Stimulated activated CD4-positive, alpha-beta T cell treated with anti-CD3 and anti-CD28 coated beads, Interleukin-4, amount 100 ng/mL, for 48 hours (primary cell): ENCODE measurements around the gene HEPHL1.
A peak's percentile ranks its signal among the peaks of the same experiment; 100 is the strongest.

ENCODE experiments used
- DNase-seq, 2 donors: peaks; one replicate each; pipeline ENCODE4 v3.0.0-alpha.2; 2020; ENCODE audit warnings: low read depth in 2 of 2

HEPHL1 gene

DNA sequence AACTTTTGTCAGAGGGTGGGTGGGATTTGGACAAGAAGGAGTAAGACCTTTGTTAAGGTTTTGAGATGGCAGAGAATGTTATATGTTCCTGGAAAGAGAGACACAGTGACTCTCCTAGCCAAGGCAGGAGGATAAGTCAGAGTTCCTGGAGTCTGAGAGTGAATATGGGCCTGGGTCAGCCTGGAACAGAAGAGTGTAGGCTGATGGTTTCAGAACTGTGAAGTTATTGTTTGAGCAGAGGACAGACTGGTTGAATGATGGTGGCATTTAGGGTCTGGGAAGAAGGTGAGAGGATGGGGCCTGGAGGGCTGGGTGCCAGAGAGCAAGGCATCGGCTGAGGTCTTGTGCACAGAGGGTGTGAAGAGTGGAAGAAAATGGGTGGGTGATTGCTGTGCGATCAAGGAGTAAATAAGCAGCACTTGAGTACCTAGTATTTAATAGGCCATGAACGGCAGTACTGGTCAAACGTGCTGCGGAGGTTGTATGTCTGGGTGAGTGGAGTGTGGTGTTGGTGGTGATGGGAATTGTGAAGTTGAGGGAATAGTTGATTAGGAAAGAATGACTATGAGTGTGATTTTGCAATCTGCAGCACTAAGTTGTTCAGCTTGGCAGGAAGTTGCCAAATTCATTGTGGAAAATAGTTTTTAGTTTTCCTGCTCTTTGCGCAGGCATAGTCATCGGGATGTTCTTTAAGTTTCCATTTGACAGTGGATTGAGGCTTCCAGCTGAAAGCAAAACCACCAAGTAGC, 109.3 kb downstream of the HEPHL1 start:
- DNase-seq = no peak

DNA sequence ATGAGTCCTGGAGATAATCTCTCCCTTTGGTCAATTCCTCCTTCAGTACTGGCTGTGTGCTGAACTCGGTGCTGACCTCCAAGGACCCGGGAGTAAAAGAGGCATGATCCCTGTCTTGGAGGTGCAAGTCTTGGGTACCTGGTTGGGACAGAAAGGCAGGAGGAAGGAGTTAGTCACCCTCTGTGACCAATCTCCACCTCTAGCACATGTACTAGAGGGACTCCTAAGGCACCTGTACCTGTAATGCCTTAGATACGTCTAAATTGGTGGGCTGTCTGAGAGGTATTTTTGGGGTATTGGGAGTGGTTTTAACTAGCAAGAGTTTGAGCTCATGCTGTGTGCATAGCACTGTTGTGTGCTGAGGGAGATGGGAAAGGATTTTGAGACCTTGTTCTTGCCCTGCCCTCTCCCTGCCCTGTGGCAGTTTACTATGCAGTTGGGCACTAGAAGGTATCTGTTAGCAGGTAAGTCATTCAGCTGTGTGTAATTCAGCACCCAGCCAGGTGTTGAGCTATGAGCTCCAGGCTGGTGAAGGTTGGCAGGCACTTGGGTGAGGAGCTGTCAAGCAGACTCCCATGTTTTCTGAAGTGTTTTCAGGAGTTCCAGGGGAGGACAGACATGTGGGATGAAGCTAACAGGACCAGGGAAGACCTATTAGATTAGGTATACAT, 110.0 kb downstream of the HEPHL1 start:
- no peak for DNase-seq

DNA sequence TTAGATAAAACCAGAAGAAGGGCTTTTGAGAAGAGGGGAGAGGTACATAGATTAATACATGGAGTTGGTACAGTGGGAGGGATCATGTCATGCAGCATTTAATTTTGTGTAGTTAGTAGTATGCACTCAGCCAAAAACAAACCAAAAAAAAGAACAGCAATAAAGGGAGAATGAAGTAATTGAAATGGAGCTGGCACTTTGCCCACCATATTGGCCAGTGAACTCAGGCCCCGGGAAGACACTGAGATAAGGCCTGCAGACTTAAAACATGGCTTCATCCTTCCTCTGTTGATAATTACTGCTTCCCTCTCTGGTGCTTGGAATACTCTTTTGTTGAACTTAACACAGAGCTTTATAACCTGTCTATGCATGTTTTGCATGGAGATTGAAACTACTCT, 110.6 kb downstream of the HEPHL1 start:
- DNase-seq = no peak

DNA sequence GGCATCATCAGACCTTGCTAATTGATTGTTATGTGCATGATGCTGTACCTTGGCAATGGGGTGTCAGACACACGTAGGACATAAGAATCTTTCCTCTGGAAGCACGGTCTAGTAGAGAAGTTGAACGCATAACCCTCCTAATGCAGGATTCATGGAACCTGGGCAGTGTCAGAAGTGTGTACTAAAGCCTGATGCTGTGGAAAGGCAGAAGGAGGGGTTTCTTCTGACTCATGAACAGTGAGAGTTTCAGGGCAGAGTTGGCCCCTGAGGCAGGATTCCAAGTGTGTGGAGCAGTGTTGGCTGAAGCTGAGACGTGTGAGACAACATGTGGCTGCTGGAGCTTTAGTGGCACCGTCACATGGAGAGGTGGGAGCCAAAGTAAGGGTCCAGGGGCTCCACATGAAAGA, 111.0 kb downstream of the HEPHL1 start:
- no peak for DNase-seq

DNA sequence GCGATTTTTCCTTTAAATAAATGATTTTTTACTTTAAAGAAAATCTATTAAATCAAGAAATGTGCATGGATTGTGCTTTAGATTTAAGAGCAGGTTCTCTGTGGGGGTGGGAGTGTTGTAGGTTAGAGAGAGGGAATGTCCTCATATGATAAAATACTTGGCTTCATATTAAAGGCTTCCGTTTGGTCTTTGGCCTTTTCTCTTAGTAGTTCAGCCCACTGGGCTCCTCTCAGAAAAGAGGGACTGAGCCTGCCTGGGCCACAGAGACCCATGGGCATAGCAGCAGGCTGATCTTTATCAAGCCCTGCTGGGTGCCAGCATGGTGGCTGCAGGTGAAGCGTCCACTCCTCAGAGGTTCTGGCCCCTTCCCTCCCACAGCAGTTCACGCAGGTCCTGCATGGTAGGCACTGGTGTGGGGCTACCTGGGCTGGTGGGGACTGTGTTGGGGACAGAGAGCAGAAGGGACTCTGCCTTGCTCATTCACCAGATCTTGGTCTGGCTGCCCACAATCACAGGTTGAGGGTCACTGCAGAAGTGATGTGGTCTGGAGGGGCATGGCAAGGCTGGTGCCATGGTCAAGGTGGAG, 111.8 kb downstream of the HEPHL1 start:
- no peak for DNase-seq

DNA sequence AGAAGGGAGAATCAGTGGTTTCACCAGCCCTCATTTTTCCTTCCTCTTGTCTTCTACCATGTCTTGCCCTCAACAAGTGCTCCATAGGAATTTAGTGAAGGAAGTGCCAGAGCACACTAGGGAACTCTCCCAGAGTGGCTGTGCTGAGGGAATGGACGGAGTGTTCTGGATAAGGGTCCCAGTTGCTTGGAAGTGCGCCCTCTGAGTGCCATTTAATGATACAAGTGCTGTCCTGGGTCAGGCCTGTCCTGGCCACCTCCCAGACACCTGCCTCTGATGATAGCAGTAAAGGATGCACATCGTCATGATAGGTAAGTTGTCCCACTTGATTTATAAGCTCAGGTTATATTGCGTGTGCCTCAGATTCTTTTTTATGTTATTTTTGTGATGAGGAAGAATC, 112.6 kb downstream of the HEPHL1 start:
- DNase-seq = no peak

DNA sequence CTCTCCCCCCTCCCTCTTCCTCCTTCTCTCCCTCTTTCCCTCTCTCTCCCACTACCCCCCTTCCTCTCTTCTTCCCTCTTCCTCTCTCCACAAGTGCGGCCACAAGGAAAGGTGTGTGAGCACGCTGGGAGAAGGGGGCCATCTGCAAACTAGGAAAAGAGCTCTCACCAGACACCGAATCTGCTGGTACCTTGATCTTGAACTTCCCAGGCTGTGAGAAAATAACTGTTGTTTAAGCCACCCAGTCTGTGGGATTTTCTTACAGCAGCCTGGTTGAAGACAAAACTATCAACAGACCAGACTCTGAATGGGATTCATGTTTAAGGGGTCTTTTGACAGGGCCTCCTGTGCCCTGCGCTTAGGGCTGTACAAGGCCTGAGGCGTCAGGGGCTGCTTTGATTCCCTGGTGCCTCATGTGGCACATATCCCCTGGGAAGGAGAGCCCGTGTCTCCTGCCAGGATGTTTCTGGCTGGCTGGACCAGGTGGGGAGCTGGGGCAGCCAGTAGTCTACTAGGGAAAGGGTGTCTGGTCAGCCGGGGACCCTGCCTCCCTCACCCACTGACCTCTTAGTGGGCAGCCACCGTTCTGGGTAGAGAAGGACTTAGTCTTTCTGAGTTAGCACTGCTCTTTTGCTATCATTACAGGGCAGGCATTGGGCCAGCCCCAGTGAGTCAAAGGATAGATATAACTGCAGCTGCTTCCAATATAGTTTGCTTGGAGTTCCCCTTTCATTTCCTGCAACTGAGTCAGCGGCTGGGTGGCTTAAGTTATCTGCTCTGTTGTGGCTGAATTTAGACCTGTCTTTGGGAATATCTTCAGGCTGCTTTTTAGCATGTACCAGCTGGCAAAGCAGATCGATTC, 113.7 kb downstream of the HEPHL1 start:
- peak; percentile 13 to 38 for DNase-seq

DNA sequence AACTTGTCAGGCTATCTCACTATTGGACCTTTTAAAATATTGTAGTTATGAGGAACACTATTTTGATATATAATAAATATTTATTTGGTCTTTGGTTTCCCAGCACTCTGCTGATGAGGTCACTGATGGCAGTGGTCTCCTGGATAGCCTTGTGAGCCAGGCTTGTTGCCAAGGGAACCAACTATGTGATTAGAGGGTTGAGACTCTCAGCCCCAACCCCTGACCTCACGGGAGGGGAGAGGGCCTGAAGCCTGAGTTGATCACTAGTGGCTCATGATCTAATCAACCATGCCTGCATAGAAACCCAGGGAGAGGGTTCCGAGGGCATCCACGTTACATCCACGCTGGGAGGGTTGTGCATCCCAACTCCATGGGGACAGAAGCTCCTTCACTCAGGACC, 118.3 kb downstream of the HEPHL1 start:
- no peak for DNase-seq

DNA sequence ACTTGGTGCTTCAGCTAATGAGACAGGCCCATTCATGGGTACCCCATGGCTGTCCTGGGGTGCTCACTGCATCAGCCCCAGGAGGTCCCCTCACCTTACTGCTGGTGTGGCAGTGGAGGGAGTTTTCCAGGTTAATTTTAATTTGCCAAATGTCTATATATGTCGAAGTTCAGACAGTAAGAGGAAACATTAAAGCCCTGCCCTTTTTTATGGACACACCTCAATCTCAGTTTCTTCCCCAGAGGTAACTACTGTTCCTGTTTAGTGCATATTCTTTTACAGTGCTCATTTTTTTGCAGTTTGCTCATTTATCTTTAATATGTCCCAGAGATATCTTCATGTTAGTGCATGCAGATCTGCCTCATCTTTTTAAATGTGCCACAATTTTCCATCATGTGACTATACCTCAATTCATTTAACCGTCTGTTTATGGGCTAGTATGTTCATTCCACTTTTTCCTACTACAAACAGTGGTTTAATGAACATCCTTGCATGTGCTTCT, 119.1 kb downstream of the HEPHL1 start:
- no peak for DNase-seq

DNA sequence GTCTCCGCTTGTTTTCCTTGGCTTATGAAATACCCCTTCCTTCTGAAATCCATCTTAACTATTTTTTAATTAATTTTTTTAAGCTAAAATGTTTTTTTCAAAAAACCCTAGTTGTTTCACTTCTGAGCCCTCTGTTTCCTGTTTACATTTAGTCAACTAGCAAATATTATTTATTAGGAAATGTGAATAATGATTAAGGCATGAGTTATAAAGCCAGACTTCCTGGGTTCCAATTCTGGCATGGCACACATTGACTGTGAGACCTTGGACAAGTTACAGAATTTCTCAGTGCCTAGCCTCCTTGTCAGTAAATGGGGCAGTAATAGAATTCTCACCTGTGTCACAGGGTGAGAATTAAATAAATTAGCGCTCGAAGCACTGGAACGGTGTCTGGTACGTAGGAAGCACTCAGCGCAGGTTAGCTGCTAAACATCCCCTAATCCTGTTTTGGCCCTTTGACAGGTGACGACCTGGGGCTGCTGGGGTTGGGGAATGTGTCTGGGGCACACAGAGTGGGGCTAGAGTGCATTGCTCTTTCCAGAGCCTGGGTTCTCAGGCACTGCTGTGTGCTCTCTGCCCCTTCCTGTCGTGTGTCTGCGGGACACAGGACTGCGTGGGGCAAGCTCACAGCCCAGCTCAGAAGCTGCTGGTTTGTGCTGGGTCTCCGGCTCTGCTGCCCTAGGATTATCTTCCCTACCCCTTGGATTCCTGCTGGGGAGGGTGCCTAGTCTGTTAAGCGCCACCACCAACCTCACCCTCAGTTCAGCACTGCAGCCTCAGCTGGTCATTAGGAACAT, 120.6 kb downstream of the HEPHL1 start:
- no peak for DNase-seq

DNA sequence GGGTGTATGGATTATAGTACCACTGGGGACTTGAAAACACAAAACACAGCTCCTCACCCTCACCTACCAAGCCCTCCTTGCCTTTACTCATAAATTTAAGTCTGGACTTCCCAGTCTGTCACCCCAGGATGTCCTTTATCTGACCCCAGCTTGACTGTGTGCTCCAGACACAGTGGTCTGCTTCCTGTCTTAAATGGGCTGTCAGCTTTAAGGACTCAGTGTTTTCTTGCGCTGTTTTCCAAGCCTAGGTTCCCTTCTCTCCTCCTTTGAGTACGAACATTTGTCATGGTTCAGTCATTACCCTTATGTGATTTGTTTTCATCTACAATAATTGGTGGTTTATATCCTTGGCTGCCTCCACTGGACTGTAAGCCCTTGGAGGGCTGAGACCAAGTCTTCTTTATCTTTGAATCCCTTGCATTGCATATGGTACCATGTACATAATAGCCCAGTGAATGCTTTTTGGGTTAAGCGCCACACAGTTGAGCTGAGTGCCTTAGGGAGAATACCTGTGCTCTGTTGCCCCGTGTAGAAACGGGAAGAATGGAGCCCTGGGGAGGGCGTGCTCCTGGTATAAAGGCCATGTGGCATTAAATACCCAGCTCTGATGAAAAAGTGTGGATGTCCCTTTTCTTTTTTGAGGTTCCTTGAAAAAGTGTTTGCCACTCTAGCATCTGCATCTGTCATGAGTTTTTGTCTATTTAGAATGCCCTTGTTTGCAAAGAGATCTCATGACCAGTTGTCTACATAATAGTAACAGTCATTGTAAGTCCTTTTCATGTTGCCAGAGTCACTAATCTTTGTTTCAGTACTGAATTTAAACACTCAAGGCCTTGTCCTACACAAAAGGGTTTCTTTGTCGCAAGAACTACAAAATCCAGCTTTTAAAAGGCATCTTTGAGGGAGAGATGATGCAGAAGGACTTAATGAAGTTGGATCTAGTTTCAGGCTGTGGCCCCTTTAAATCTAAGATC, 121.4 kb downstream of the HEPHL1 start:
- no peak for DNase-seq

DNA sequence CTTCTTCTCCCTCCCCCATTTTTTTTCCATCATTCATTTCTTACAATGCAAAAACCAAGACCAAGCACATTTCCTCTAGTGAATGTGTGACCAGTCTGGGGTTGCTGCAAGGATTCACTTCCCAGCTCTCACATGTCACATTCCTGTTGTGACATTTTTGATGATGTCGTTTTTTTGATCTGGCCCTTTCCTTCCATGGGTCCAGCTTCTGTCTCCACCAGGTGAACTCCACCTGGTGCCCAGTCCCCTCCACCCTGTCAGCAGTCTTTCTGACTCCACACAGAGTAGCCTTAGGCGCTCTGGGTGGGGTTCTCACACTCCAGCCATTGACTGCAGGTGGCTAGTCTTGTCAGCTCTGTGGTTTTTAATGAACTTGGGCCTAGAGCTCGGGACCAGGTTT, 123.1 kb downstream of the HEPHL1 start:
- no peak for DNase-seq

DNA sequence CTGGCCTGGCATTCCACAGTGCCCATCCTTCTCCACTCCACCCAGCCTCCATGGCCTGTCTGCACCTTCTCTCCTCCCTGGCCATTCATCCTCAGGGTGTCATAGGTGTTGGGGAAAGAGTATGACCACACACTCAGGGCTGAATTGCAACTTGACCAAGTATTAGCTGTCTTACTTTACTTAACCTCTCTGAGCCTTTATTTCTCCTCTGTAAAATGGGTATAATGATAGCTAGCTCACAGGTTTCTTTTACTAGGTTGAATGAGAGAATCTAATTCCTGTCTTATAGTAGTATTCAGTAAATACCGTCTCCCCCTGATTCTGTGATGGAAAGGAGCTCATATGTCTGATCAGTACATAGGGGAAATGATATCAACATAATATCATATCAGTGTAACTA, 123.5 kb downstream of the HEPHL1 start:
- no peak for DNase-seq

DNA sequence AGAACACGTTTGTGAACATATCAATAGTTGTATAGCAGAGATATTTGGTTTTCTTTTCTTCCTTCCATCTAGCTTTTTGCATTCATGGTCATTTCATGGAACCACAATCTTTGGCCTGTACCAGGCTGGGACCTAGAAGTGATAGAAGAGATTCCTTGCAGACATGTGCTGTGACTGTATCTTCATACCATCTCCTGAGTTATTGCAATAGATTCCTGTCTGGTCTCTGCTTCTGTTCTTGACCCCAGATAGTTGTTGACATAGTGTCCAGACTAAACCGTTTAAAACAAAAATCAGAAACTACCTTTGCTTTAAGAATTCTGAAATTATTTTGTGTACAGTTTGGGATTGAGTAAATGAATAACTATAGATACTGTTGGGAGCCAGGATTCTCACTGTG, 124.3 kb downstream of the HEPHL1 start:
- no peak for DNase-seq

DNA sequence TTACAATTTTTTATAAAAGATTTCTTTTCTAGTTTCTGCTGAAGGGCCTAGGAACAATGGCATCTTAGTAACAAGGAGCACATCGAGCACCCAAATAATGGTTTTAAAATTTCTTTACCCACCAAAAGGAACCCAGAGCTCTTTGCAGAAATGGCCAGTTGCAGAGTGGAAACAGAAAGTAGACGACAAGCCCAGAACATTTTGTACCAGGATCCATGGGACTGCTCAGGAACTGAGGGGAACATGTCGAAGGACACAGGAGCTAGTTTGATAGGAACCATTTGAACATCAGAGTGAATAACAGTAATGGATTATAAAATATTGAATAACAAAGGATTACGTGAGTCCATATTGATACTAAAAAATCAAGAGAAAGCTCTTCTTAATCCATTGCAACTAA, 124.8 kb downstream of the HEPHL1 start:
- DNase-seq = no peak

DNA sequence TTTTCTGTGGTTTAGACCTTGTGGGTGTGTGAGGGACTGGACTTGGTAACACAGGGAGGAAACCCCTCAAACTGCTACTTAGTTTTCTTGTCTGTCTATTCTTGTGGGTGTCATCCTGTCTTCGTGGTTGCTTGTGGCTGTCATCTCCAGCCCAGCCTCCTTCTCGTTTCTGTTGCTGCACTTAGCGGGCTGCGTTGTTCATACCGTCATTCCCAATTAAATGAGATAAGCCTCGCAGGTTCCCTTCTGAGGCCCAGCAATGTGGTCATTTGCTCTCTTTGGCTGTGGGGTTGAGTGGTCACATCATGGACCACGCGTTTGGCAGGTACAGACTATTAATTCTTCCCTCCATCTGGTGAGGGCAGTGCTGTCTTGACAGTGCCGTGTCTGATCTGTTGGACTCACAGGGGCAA, 126.3 kb downstream of the HEPHL1 start:
- no peak for DNase-seq

DNA sequence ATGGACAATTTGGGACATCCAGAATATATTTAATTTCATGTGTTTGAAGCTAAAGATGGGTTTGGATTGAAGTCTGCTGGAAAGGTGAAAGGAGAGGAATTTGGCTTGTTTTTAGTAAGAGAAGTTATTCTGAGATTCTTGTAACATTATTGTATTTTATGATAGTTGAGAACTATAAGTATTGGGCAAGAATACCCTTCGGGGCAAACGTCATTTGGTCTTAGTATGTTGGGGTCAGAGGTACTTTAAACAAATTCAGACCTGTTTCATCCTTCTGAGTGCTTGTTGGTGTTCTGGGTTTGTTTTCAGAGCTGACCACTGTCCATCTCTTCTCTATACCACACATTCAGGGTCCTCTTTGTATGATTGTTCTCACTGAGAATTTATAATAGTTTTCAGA, 127.0 kb downstream of the HEPHL1 start:
- DNase-seq = no peak

DNA sequence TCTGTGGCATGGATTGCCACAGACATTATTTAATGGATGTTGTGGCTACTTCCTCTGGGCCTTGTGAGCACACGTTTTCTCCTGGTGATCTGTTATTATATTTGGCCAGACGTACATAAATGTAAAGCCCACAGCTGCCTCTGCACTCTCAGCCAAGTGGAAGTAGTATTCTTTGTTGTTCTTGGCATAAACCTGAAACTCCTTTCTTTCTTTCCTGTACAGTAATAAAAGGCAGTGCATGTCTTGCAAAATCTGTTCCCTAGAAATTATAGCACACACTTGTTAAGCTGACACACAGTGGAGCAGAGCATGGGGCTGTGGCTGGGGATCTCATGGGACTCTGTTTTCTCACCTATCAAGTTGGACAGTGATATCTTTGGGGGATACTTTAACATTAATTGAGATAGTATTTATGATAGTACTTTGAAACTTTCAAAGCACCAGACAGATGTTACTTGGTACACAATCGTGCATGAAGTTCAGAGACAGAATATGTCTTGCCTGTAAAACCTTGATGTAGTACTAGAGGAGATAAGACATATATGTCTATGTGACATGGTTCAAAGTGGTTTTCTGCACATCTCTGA, 128.4 kb downstream of the HEPHL1 start:
- no peak for DNase-seq

DNA sequence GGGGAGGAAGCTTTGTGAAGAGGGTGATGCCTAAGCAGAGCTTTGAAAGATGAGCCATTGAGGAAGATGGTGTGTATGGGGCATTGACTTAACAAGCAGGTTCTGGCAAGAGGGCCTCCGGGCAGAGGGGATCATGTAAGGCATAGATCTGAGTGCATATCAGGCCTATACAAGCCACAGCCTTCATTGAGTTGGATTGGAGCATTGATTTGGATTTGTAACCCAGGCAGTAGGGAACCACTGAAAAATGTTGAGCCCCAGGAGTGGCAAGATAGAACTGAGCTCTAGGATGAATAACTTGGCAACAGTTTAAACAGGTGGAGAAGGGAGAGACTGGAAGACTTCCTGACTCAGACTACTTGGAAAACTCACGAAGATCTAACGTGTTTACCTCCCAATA, 128.9 kb downstream of the HEPHL1 start:
- DNase-seq = no peak
